GM12891 (cell line): Measurements from ENCODE around the gene FAF1.

Experiments
- DNase-seq: peaks from one replicate; pipeline ENCODE4 v3.0.0; 2011; ENCODE audit warnings: low spot score; ENCODE audit not compliant: insufficient read length
- FAIRE-seq: peaks from 2 replicates; lab custom pipeline; 2011; peaks lifted over from hg19 to GRCh38; lab: Jason Lieb, UNC
- PAX5 ChIP-seq: IDR thresholded peaks from 2 replicates; pipeline ENCODE4 v1.6.1; 2011; ENCODE audit warnings: low read length, moderate library complexity, mild to moderate bottlenecking; ENCODE audit not compliant: insufficient read depth, severe bottlenecking
- POLR2A ChIP-seq: IDR thresholded peaks from 2 replicates; pipeline ENCODE4 v1.6.1; 2011; ENCODE audit warnings: low read depth, low read length, control low read depth
- POLR2AphosphoS5 ChIP-seq: IDR thresholded peaks from 2 replicates; pipeline ENCODE4 v1.6.1; 2011; ENCODE audit warnings: low read depth, low read length, control low read depth
- POU2F2 ChIP-seq: IDR thresholded peaks from 2 replicates; pipeline ENCODE4 v1.6.1; 2011; ENCODE audit warnings: low read depth, mild to moderate bottlenecking, control low read depth, low read length, moderate library complexity
- SPI1 ChIP-seq: IDR thresholded peaks from 2 replicates; pipeline ENCODE4 v1.6.1; 2011; ENCODE audit warnings: low read depth, low read length, control low read depth
- TAF1 ChIP-seq: IDR thresholded peaks from 2 replicates; pipeline ENCODE4 v1.6.1; 2011; ENCODE audit warnings: low read depth, low read length, control low read depth

FAF1 gene

GRCh38 chr1:50973255-50973654, 13.2 kb upstream of the FAF1 start:
- DNase-seq = no peak
- FAIRE-seq = no peak
- TF ChIP-seq POLR2AphosphoS5 (no peak), POLR2A (no peak), PAX5 (no peak), SPI1 (no peak), POU2F2 (no peak), TAF1 (no peak)

GRCh38 chr1:50972766-50973165, 12.7 kb upstream of the FAF1 start:
- DNase-seq (no peak), FAIRE-seq (no peak)
- TF ChIP-seq POU2F2 (no peak), SPI1 (no peak), PAX5 (no peak), POLR2A (no peak), TAF1 (no peak), POLR2AphosphoS5 (no peak)

- DNase-seq (no peak), FAIRE-seq (no peak)
- no peak for TF ChIP-seq PAX5
- no peak for TF ChIP-seq TAF1
- no peak for TF ChIP-seq POLR2A
- TF ChIP-seq POU2F2 = no peak
- no peak for TF ChIP-seq SPI1
- TF ChIP-seq POLR2AphosphoS5 = no peak
These were observed 11.8 kb upstream of the FAF1 start for GRCh38 chr1:50971748-50972305.

GRCh38 chr1:50970931-50971582, 11.0 kb upstream of the FAF1 start:
- FAIRE-seq (no peak), DNase-seq (no peak)
- TF ChIP-seq PAX5 (no peak), POU2F2 (no peak), POLR2AphosphoS5 (no peak), SPI1 (no peak), POLR2A (no peak), TAF1 (no peak)

- FAIRE-seq (no peak), DNase-seq (no peak)
- TF ChIP-seq SPI1 (no peak), POLR2AphosphoS5 (no peak), PAX5 (no peak), POLR2A (no peak), POU2F2 (no peak), TAF1 (no peak)
These were observed 10.4 kb upstream of the FAF1 start for GRCh38 chr1:50970509-50970887.

- FAIRE-seq = peak; percentile 23
- peak; percentile 18 for DNase-seq
- TF ChIP-seq SPI1 = no peak
These were observed 9.8 kb upstream of the FAF1 start, which contains the start of gene CDKN2C for GRCh38 chr1:50969611-50970508. TSS of gene CDKN2C (plus strand) at chr1:50970245. CDS start at chr1:50970369, 124 bp downstream.

- peak; percentile 26 for FAIRE-seq
- DNase-seq = peak; percentile 24
- no peak for TF ChIP-seq TAF1
These were observed 8.9 kb upstream of the FAF1 start for GRCh38 chr1:50968821-50969610.

GRCh38 chr1:50968158-50968820, 8.2 kb upstream of the FAF1 start:
- FAIRE-seq (peak; percentile 88), DNase-seq (peak; percentile 73)
- no peak for TF ChIP-seq SPI1
- TF ChIP-seq POU2F2 = no peak

- DNase-seq (no peak), FAIRE-seq (no peak)
- TF ChIP-seq POLR2AphosphoS5 = no peak
- no peak for TF ChIP-seq SPI1
- no peak for TF ChIP-seq POLR2A
- TF ChIP-seq PAX5 = no peak
- TF ChIP-seq POU2F2 = no peak
- no peak for TF ChIP-seq TAF1
These were observed 7.5 kb upstream of the FAF1 start for GRCh38 chr1:50967416-50968157.
